PC-9 (cell line): Measurements from ENCODE around the gene SMAD5.

ENCODE experiments used
- EZH2 ChIP-seq: fragments of 200-600 bp; sonication (generic); IDR thresholded peaks from 2 replicates; pipeline ENCODE4 v1.8.0; 2017; ENCODE audit warnings: antibody characterized with exemption, low read depth
- TF ChIP-seq, protein P1 (sequence below): fragments of 200-600 bp; sonication (generic); conservative IDR thresholded peaks from 2 replicates; pipeline ENCODE4 v1.6.1; 2017; ENCODE audit warnings: mixed run types, antibody characterized with exemption, mild to moderate bottlenecking, moderate library complexity

DNA sequence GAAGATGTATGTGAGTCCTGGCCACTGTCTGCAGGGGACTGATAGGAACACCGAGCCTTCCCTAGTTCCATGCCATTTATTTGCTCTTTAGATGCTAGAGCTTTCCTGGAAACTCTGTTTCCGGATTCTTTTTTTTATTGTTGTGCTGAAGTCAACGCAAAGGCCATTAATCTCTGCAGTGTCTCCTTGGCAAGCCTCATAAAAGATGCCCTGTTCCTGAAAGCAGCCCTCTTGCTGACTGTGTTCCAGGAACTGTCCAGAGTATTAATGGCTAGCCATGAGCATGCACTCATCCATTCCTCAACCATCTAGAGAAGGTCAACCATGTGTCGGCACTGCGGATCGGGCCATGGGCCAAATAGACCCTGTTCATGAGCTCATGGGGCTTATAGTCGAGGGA lies 42.9 kb upstream of the SMAD5 start:
- TF ChIP-seq, protein P1, sequence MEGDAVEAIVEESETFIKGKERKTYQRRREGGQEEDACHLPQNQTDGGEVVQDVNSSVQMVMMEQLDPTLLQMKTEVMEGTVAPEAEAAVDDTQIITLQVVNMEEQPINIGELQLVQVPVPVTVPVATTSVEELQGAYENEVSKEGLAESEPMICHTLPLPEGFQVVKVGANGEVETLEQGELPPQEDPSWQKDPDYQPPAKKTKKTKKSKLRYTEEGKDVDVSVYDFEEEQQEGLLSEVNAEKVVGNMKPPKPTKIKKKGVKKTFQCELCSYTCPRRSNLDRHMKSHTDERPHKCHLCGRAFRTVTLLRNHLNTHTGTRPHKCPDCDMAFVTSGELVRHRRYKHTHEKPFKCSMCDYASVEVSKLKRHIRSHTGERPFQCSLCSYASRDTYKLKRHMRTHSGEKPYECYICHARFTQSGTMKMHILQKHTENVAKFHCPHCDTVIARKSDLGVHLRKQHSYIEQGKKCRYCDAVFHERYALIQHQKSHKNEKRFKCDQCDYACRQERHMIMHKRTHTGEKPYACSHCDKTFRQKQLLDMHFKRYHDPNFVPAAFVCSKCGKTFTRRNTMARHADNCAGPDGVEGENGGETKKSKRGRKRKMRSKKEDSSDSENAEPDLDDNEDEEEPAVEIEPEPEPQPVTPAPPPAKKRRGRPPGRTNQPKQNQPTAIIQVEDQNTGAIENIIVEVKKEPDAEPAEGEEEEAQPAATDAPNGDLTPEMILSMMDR = no peak
- TF ChIP-seq EZH2 = no peak
